SU-DHL-6 (cell line): ENCODE measurements around the gene COL27A1.

ENCODE experiments used
- H2AFZ ChIP-seq: fragments of 200-600 bp; sonication (generic); 2 replicates; pipeline ENCODE4 v1.6.1; 2014; ENCODE audit warnings: low read depth, mild to moderate bottlenecking, moderate library complexity, mixed read lengths, antibody characterized with exemption, low read length; ENCODE audit not compliant: severe bottlenecking
- H3F3A ChIP-seq: fragments of 200-600 bp; shearing (Covaris generic); 2 replicates; pipeline ENCODE4 v1.6.0; 2016; ENCODE audit warnings: antibody characterized with exemption, mild to moderate bottlenecking; ENCODE audit not compliant: insufficient read depth
- H3K27ac ChIP-seq: fragments of 200-600 bp; sonication (generic); 2 replicates; pipeline ENCODE4 v1.5.1; 2016; ENCODE audit warnings: low read depth, mild to moderate bottlenecking, low read length, moderate library complexity, mixed read lengths
- H3K27me3 ChIP-seq: fragments of 200-600 bp; sonication (generic), shearing (Covaris generic); 2 replicates; pipeline ENCODE4 v1.6.0; 2014; ENCODE audit warnings: mild to moderate bottlenecking, low read length
- H3K36me3 ChIP-seq: fragments of 200-600 bp; sonication (generic); 2 replicates; pipeline ENCODE4 v1.6.1; 2014; ENCODE audit warnings: mild to moderate bottlenecking, low read length, mixed read lengths
- H3K4me2 ChIP-seq: fragments of 300-600, 200-600 bp; shearing (Covaris generic), sonication (generic); 2 replicates; pipeline ENCODE4 v1.6.0; 2014; ENCODE audit warnings: low read length, low read depth, mild to moderate bottlenecking; ENCODE audit not compliant: poor library complexity, severe bottlenecking
- H3K4me3 ChIP-seq: fragments of 200-600 bp; sonication (generic); 2 replicates; pipeline ENCODE4 v1.5.1; 2014; ENCODE audit warnings: antibody characterized with exemption, low read length, mild to moderate bottlenecking, mixed read lengths; ENCODE audit not compliant: insufficient read depth, poor library complexity, severe bottlenecking
- H3K79me2 ChIP-seq: fragments of 200-600 bp; sonication (generic); 2 replicates; pipeline ENCODE4 v1.6.1; 2014; ENCODE audit warnings: mild to moderate bottlenecking, low read length, moderate library complexity; ENCODE audit not compliant: insufficient read depth
- H3K9ac ChIP-seq: fragments of 200-600 bp; sonication (generic); 2 replicates; pipeline ENCODE4 v1.7.0; 2014; ENCODE audit warnings: mild to moderate bottlenecking, low read length
- H3K9me2 ChIP-seq: fragments of 200-600 bp; sonication (generic); replicated peaks from 2 replicates; pipeline ENCODE4 v1.6.1; 2014; ENCODE audit warnings: low read length; ENCODE audit not compliant: insufficient read depth
- H3K9me3 ChIP-seq: fragments of 200-600 bp; sonication (generic); 2 replicates; pipeline ENCODE4 v1.6.1; 2014; ENCODE audit warnings: low read length, mixed read lengths; ENCODE audit not compliant: insufficient read depth
- H4K20me1 ChIP-seq: fragments of 200-600 bp; sonication (generic); 2 replicates; pipeline ENCODE4 v1.6.1; 2014; ENCODE audit warnings: low read depth, mild to moderate bottlenecking, antibody characterized with exemption, low read length, moderate library complexity, mixed read lengths
- EZH2phosphoT487 ChIP-seq: fragments of 200-600 bp; sonication (generic), shearing (Covaris generic); conservative IDR thresholded peaks from 2 replicates; pipeline ENCODE4 v1.6.1; 2018; ENCODE audit warnings: mild to moderate bottlenecking, antibody characterized with exemption, low read length, moderate library complexity, mixed read lengths
- TF ChIP-seq, protein P1 (sequence below): fragments of 200-600 bp; sonication (generic); IDR thresholded peaks from one replicate; pipeline ENCODE4 v1.5.1; 2017; ENCODE audit warnings: antibody characterized with exemption, mild to moderate bottlenecking, low read length, moderate library complexity; ENCODE audit not compliant: insufficient read depth, poor library complexity, severe bottlenecking

Gene COL27A1

DNA sequence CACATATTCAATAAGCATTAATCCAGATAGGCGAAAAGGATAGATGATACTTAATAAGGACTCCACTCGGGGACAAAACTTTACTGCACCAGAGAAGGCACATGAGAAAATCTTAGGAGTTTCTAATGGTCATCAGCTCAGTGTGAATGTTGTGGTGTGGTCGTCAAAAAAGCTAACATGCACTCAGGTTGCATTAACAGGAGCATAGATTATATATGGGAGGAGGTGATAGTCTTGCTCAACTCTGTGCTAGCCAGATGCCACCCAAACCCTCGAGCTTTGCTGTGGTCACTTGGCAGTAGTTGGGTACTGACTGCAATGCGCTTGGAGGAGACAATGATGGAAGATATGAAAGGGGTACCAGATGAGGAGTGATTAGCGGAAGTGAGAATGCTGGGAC lies 8.6 kb upstream of the COL27A1 start:
- Histone ChIP-seq H4K20me1 (no peaks in the 10 kb centered on the region), H3K4me2 (no peak overlapping the region), H3K9me3 (no peaks in the 10 kb centered on the region), H3K36me3 (no peaks in the 10 kb centered on the region), H3K4me3 (no peak overlapping the region), H3K9me2 (no peaks in the 10 kb centered on the region), H2AFZ (no peak overlapping the region), H3K79me2 (no peaks in the 10 kb centered on the region), H3F3A (no peaks in the 10 kb centered on the region), H3K27ac (no peak overlapping the region), H3K27me3 (no peaks in the 10 kb centered on the region), H3K9ac (no peak overlapping the region)
- no peak for TF ChIP-seq EZH2phosphoT487
- TF ChIP-seq, protein P1, sequence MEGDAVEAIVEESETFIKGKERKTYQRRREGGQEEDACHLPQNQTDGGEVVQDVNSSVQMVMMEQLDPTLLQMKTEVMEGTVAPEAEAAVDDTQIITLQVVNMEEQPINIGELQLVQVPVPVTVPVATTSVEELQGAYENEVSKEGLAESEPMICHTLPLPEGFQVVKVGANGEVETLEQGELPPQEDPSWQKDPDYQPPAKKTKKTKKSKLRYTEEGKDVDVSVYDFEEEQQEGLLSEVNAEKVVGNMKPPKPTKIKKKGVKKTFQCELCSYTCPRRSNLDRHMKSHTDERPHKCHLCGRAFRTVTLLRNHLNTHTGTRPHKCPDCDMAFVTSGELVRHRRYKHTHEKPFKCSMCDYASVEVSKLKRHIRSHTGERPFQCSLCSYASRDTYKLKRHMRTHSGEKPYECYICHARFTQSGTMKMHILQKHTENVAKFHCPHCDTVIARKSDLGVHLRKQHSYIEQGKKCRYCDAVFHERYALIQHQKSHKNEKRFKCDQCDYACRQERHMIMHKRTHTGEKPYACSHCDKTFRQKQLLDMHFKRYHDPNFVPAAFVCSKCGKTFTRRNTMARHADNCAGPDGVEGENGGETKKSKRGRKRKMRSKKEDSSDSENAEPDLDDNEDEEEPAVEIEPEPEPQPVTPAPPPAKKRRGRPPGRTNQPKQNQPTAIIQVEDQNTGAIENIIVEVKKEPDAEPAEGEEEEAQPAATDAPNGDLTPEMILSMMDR: no peak

DNA sequence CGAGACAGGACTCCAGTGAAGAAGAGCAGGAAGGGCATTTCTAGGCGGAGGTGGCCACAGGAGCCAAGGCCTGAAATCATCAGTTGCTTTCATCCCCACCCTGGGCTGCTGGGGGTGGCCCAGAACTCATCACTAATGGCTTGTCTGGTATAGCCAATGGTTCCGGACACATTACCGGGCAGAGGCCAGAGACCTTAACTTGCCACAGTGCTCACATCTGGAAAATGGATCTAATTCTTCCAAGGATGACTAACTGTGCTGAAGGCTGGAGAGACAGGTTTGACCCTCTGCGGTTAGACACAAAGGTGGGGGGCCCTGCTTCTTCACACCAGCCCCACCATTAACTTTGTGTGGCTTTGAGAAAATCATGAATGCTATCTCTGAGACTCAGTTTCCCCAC lies 6.2 kb upstream of the COL27A1 start:
- TF ChIP-seq, protein P1: no peak
- TF ChIP-seq EZH2phosphoT487: no peak
- Histone ChIP-seq H3K36me3 (no peaks in the 10 kb centered on the region), H3K79me2 (no peaks in the 10 kb centered on the region), H3K4me3 (no peak overlapping the region), H3K9me2 (no peaks in the 10 kb centered on the region), H4K20me1 (no peaks in the 10 kb centered on the region), H3K27ac (no peak overlapping the region), H2AFZ (no peak overlapping the region), H3K27me3 (no peaks in the 10 kb centered on the region), H3K4me2 (no peak overlapping the region), H3K9me3 (no peaks in the 10 kb centered on the region), H3K9ac (no peak overlapping the region), H3F3A (no peaks in the 10 kb centered on the region)

DNA sequence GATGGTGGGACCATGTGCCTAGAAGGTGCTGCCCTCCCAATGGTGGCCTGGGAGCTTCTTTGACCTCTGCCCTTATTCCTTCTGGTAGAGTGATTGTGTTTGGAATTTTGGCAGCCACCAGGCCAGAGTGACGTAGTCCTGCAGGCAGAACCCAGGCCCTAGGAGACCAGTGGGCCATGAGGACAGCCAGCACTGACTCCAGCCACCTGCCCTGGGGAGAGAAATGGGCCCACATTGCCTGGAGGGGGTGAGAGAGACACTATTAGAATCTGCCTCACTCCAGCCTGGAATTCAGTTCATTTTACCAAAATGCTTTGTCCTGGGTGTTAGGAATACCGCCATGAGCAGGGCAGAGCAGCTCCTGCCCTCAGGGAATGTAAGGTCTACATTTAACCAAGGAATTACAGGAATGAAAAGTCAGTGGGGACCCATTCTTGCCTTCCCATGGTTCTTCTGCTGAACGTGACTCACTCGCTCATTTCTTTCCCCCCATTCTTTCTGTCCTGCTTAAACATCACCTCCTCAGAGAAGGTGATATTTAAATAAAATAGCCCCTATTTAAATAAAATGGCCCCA lies 5.5 kb upstream of the COL27A1 start:
- H3F3A ChIP-seq: no peaks in the 10 kb centered on the region
- H3K9me2 ChIP-seq: no peaks in the 10 kb centered on the region
- H3K4me2 ChIP-seq: no peak overlapping the region
- H3K79me2 ChIP-seq: no peaks in the 10 kb centered on the region
- TF ChIP-seq EZH2phosphoT487: no peak
- TF ChIP-seq, protein P1: no peak
- no peak overlapping the region for H3K27ac ChIP-seq
- no peaks in the 10 kb centered on the region for H4K20me1 ChIP-seq
- H3K4me3 ChIP-seq: no peak overlapping the region
- H2AFZ ChIP-seq: no peak overlapping the region
- no peak overlapping the region for H3K9ac ChIP-seq
- H3K36me3 ChIP-seq: no peaks in the 10 kb centered on the region
- no peaks in the 10 kb centered on the region for H3K27me3 ChIP-seq
- no peaks in the 10 kb centered on the region for H3K9me3 ChIP-seq
